Naive thymus-derived CD4-positive, alpha-beta T cell (primary cell): ENCODE data around the gene MAPKAPK2. TPM values are rescaled to one million over a fixed set of nuclear protein-coding genes. Genes with fewer than 3 reads are reported as not detected.
"Not testable (repeated sequence)": the region's sequence is repeated elsewhere in the genome, so short reads cannot be mapped to it uniquely, and the experiment has no call there.

Source experiments
- ATAC-seq: fragments of 150-1000 bp; cut with Tn5 transposase; 2 replicates; pipeline ENCODE4 v1.10.0; 2021; ENCODE audit warnings: mild to moderate bottlenecking, moderate library complexity
- CTCF ChIA-PET: fragments of 350-600 bp; sonication (Branson Sonifier 250); formaldehyde crosslinking; loops from one replicate; lab custom pipeline; 2021; ENCODE audit warnings: antibody characterized with exemption; lab: Charles Lee
- POLR2A ChIA-PET: fragments of 350-600 bp; sonication (Branson Sonifier 250); formaldehyde crosslinking; loops from one replicate; lab custom pipeline; 2021; ENCODE audit warnings: antibody characterized with exemption, inconsistent platforms; lab: Charles Lee
- DNase-seq, 9 donors: peaks; one replicate each; pipeline versions ENCODE4 v3.0.0 to v3.0.0-alpha.2; 2020 to 2022; ENCODE audit warnings: mixed read lengths in 1 of 9
- H3K27ac ChIP-seq: one replicate; pipeline ENCODE4 v1.7.0; 2013; ENCODE audit warnings: mild to moderate bottlenecking, low read depth, low read length, moderate library complexity
- H3K27me3 ChIP-seq, 2 donors: one replicate each; pipeline ENCODE4 v1.7.0; 2013; ENCODE audit warnings: low read length in 2 of 2, mild to moderate bottlenecking in 2 of 2, moderate library complexity in 2 of 2; ENCODE audit not compliant: control insufficient read depth in 2 of 2, insufficient read depth in 2 of 2
- H3K36me3 ChIP-seq, 3 experiments: 1 replicate in 2 of 3; 2 replicates in 1 of 3; pipeline ENCODE4 v1.7.0; 2013; ENCODE audit warnings: low read length in 3 of 3, mild to moderate bottlenecking in 3 of 3, moderate library complexity in 1 of 3; ENCODE audit not compliant: insufficient read depth in 3 of 3, control insufficient read depth in 2 of 3
- H3K4me1 ChIP-seq, 2 donors: one replicate each; pipeline ENCODE4 v1.7.0; 2013; ENCODE audit warnings: low read length in 2 of 2, mild to moderate bottlenecking in 2 of 2, moderate library complexity in 1 of 2; ENCODE audit not compliant: control insufficient read depth in 2 of 2, insufficient read depth in 2 of 2
- H3K4me3 ChIP-seq: 2 replicates; pipeline ENCODE4 v1.7.0; 2013; ENCODE audit warnings: mild to moderate bottlenecking, low read length
- H3K9me3 ChIP-seq, 3 experiments: 1 replicate in 2 of 3; 2 replicates in 1 of 3; pipeline ENCODE4 v1.7.0; 2013; ENCODE audit warnings: low read length in 3 of 3; ENCODE audit not compliant: control insufficient read depth in 2 of 3
- H3K27ac Mint-ChIP-seq, 9 donors: one replicate each; pipeline ENCODE4 v1.8.0; 2020 to 2022; ENCODE audit warnings: mixed read lengths in 9 of 9, mild to moderate bottlenecking in 8 of 9, moderate library complexity in 5 of 9, inconsistent platforms in 2 of 9
- H3K27me3 Mint-ChIP-seq, 5 donors: one replicate each; pipeline ENCODE4 v1.8.0; 2021 to 2022; ENCODE audit warnings: mixed read lengths in 5 of 5, mild to moderate bottlenecking in 1 of 5
- H3K36me3 Mint-ChIP-seq, 5 donors: one replicate each; pipeline ENCODE4 v1.8.0; 2020 to 2022; ENCODE audit warnings: mixed read lengths in 5 of 5, mild to moderate bottlenecking in 3 of 5, inconsistent platforms in 1 of 5
- H3K4me1 Mint-ChIP-seq, 7 donors: one replicate each; pipeline ENCODE4 v1.8.0; 2020 to 2022; ENCODE audit warnings: mixed read lengths in 7 of 7, mild to moderate bottlenecking in 3 of 7, inconsistent platforms in 1 of 7
- H3K4me3 Mint-ChIP-seq, 10 donors: one replicate each; pipeline ENCODE4 v1.8.0; 2020 to 2022; ENCODE audit warnings: mild to moderate bottlenecking in 10 of 10, mixed read lengths in 10 of 10, moderate library complexity in 6 of 10, inconsistent platforms in 2 of 10
- H3K9me3 Mint-ChIP-seq, 11 donors: one replicate each; pipeline ENCODE4 v1.8.0; 2020 to 2022; ENCODE audit warnings: mixed read lengths in 11 of 11, mild to moderate bottlenecking in 4 of 11, inconsistent platforms in 1 of 11, moderate library complexity in 1 of 11
- intact Hi-C, 2 donors: fragments of 100-400 bp; cut with micrococcal nuclease; formaldehyde crosslinking; loops; one replicate each; pipeline ENCODE4 v1.15.1; 2023
- polyA plus RNA-seq, 2 donors: library from polyadenylated mRNA; unstranded; fragments of 300-500 nt; fragmentation: Illumina TruSeq; gene quantifications; one replicate each; pipeline ENCODE4 v1.2.3, GENCODE V29; 2021
- total RNA-seq, 6 experiments: library from RNA in 5 of 6; stranded (reverse) in 5 of 6; gene quantifications; 1 replicate in 5 of 6; 2 replicates in 1 of 6; pipeline ENCODE4 v1.2.3 and lab custom pipeline; 2021 to 2026

Gene MAPKAPK2
- total and polyA plus RNA-seq, 7 experiments from 2014 or later: 1.4 to 123 (median 53.2) TPM

- H3K36me3 Mint-ChIP-seq, H3K27me3 ChIP-seq, H3K27ac ChIP-seq, ATAC-seq, H3K9me3 Mint-ChIP-seq, H3K4me3 ChIP-seq, H3K36me3 ChIP-seq, H3K9me3 ChIP-seq: not testable (repeated sequence)
- H3K27me3 Mint-ChIP-seq: peaks cover 0 to 44% (median 0%) of the 10 kb centered on the region in 5 donors
- peak in 1 of 9 donors; percentile 13 for DNase-seq
- peaks cover 48 to 59% of the 10 kb centered on the region in 2 donors for H3K4me1 ChIP-seq
- CTCF ChIA-PET: interaction anchor here (0.5 to 3.4 kb wide), 12 partner anchors 9 to 166 kb away, joined by 3 to 25 read pairs (median 5); no protein-coding TSS in a partner anchor
- H3K4me1 Mint-ChIP-seq: peaks cover 42 to 80% (median 70%) of the 10 kb centered on the region in 7 donors
- POLR2A ChIA-PET: interaction anchor here (0.6 to 11.7 kb wide), 17 partner anchors 8 to 296 kb away, joined by 3 to 103 read pairs (median 5); partner anchors contain the start of genes FCMR and IKBKE
- intact Hi-C loops: loop anchor here (1.0 to 2.0 kb wide), 5 partner anchors 7 to 38 kb away; no protein-coding TSS in a partner anchor
- peak overlapping the region; percentile 7 to 95 (median 66) for H3K27ac Mint-ChIP-seq
- H3K4me3 Mint-ChIP-seq: peak overlapping the region; percentile 43 to 85 (median 80)
Observed at GRCh38 chr1:206765771-206766170, 81.1 kb downstream of the MAPKAPK2 start.

- H3K27me3 ChIP-seq: no peaks in the 10 kb centered on the region
- no peaks in the 10 kb centered on the region for H3K36me3 ChIP-seq
- intact Hi-C loops: loop anchor here (1.0 to 2.0 kb wide), 5 partner anchors 8 to 37 kb away; no protein-coding TSS in a partner anchor
- H3K4me3 ChIP-seq: peak overlapping the region; percentile 0
- H3K27ac ChIP-seq: no peak overlapping the region
- no peaks in the 10 kb centered on the region for H3K9me3 ChIP-seq
- ChIA-PET CTCF (interaction anchor here (0.5 to 3.4 kb wide), 13 partner anchors 10 to 167 kb away, joined by 3 to 25 read pairs (median 5); no protein-coding TSS in a partner anchor), POLR2A (interaction anchor here (0.6 to 11.7 kb wide), 16 partner anchors 9 to 296 kb away, joined by 3 to 103 read pairs (median 4); partner anchors contain the start of genes FCMR and IKBKE)
- peaks cover 54 to 65% of the 10 kb centered on the region in 2 donors for H3K4me1 ChIP-seq
- Mint-ChIP-seq H3K36me3 (peaks cover 0 to 10% (median 0%) of the 10 kb centered on the region in 5 donors), H3K27ac (peak overlapping the region; percentile 66 to 95 (median 76)), H3K9me3 (peaks cover 0 to 8% (median 0%) of the 10 kb centered on the region in 11 donors), H3K27me3 (peaks cover 0 to 44% (median 0%) of the 10 kb centered on the region in 5 donors), H3K4me3 (peak overlapping the region; percentile 52 to 85 (median 80)), H3K4me1 (peaks cover 48 to 80% (median 70%) of the 10 kb centered on the region in 7 donors)
- peak; percentile 91 for ATAC-seq
- peak; percentile 43 to 76 (median 71) for DNase-seq
Observed at GRCh38 chr1:206766251-206766856, 81.6 kb downstream of the MAPKAPK2 start.

GRCh38 chr1:206768472-206769303 lies 84.0 kb downstream of the MAPKAPK2 start:
- Histone ChIP-seq H3K4me1 (peaks cover 75 to 83% of the 10 kb centered on the region in 2 donors), H3K36me3 (no peaks in the 10 kb centered on the region), H3K27ac (no peak overlapping the region), H3K4me3 (peak overlapping the region; percentile 2), H3K27me3 (no peaks in the 10 kb centered on the region), H3K9me3 (no peaks in the 10 kb centered on the region)
- Mint-ChIP-seq H3K9me3 (peaks cover 0 to 6% (median 0%) of the 10 kb centered on the region in 11 donors), H3K27ac (peak overlapping the region in 6 of 9 donors; percentile 10 to 88 (median 44)), H3K36me3 (peaks cover 0 to 5% (median 0%) of the 10 kb centered on the region in 5 donors), H3K4me1 (peaks cover 61 to 96% (median 86%) of the 10 kb centered on the region in 7 donors), H3K27me3 (peaks cover 0 to 51% (median 0%) of the 10 kb centered on the region in 5 donors), H3K4me3 (peak overlapping the region; percentile 38 to 80 (median 56))
- DNase-seq (no peak), ATAC-seq (no peak)
- ChIA-PET POLR2A (interaction anchor here (0.7 to 11.7 kb wide), 11 partner anchors 8 to 154 kb away, joined by 3 to 103 read pairs (median 6); partner anchors contain the start of gene FCMR), CTCF (interaction anchor here (1.0 to 3.0 kb wide), 7 partner anchors 10 to 214 kb away, joined by 3 to 13 read pairs (median 5); no protein-coding TSS in a partner anchor)
- intact Hi-C loops: loop anchor here in 1 of 2 donors (1.0 kb wide), 1 partner anchor 16 kb away; no protein-coding TSS in a partner anchor

- peak in 7 of 9 donors; percentile 18 to 63 (median 36) for DNase-seq
- peak overlapping the region; percentile 38 to 80 (median 56) for H3K4me3 Mint-ChIP-seq
Observed at GRCh38 chr1:206769304-206769731, 84.6 kb downstream of the MAPKAPK2 start.

GRCh38 chr1:206770531-206771337 lies 86.0 kb downstream of the MAPKAPK2 start, which contains the start of gene IL19:
TSS of gene IL19 (plus strand) at chr1:206770773. CDS start at chr1:206836663, 65,890 bp downstream.
- H3K27ac Mint-ChIP-seq: peak within 1 kb of the TSS in 8 of 9 donors; percentile 35 to 88 (median 64)
- peaks cover 0 to 58% (median 0%) of the 10 kb centered on the region in 5 donors for H3K27me3 Mint-ChIP-seq
- Histone ChIP-seq H3K27me3 (no peaks in the 10 kb centered on the region), H3K9me3 (no peaks in the 10 kb centered on the region), H3K4me1 (peaks cover 67 to 72% of the 10 kb centered on the region in 2 donors), H3K27ac (no peak within 1 kb of the TSS), H3K36me3 (no peaks in the 10 kb centered on the region), H3K4me3 (no peak within 1 kb of the TSS)
- CTCF ChIA-PET: interaction anchor here (0.7 to 3.0 kb wide), 7 partner anchors 12 to 38 kb away, joined by 3 to 14 read pairs (median 9); no protein-coding TSS in a partner anchor
- peak within 1 kb of the TSS; percentile 36 to 80 (median 64) for H3K4me3 Mint-ChIP-seq
- ATAC-seq (peak; percentile 40), DNase-seq (no peak)
- POLR2A ChIA-PET: interaction anchor here (0.6 to 11.7 kb wide), 7 partner anchors 12 to 125 kb away, joined by 3 to 103 read pairs (median 18); no protein-coding TSS in a partner anchor
- H3K4me1 Mint-ChIP-seq: peaks cover 62 to 90% (median 76%) of the 10 kb centered on the region in 7 donors
- no peaks in the 10 kb centered on the region for H3K9me3 Mint-ChIP-seq
- no peaks in the 10 kb centered on the region for H3K36me3 Mint-ChIP-seq
- intact Hi-C loops: loop anchor here in 1 of 2 donors (1.0 to 2.0 kb wide), 2 partner anchors 14 kb away; no protein-coding TSS in a partner anchor

More at GRCh38 chr1:206769304-206769731, 84.6 kb downstream of the MAPKAPK2 start:
- Histone ChIP-seq H3K36me3 (no peaks in the 10 kb centered on the region), H3K27me3 (no peaks in the 10 kb centered on the region), H3K4me3 (peak overlapping the region; percentile 2), H3K9me3 (no peaks in the 10 kb centered on the region), H3K27ac (no peak overlapping the region), H3K4me1 (peaks cover 75 to 83% of the 10 kb centered on the region in 2 donors)
- Mint-ChIP-seq H3K36me3 (no peaks in the 10 kb centered on the region), H3K9me3 (peaks cover 0 to 2% (median 0%) of the 10 kb centered on the region in 11 donors), H3K27me3 (peaks cover 0 to 49% (median 0%) of the 10 kb centered on the region in 5 donors), H3K4me1 (peaks cover 61 to 94% (median 83%) of the 10 kb centered on the region in 7 donors), H3K27ac (peak overlapping the region in 7 of 9 donors; percentile 8 to 88 (median 35))
- POLR2A ChIA-PET: interaction anchor here (1.0 to 11.7 kb wide), 9 partner anchors 11 to 140 kb away, joined by 3 to 103 read pairs (median 4); no protein-coding TSS in a partner anchor
- intact Hi-C loops: loop anchor here in 1 of 2 donors (1.0 kb wide), 1 partner anchor 15 kb away; no protein-coding TSS in a partner anchor
- peak; percentile 48 for ATAC-seq
- CTCF ChIA-PET: interaction anchor here (1.0 to 3.0 kb wide), 6 partner anchors 10 to 213 kb away, joined by 3 to 13 read pairs (median 4); no protein-coding TSS in a partner anchor
